Adrenal gland (tissue), 5 donors: ENCODE data around the gene CBX4.

Source experiments
- POLR2A ChIP-seq, 2 donors: fragments of 450-650 bp; IDR thresholded peaks; one replicate each; pipeline ENCODE4 v1.6.1; 2017; ENCODE audit warnings: antibody characterized with exemption in 2 of 2, mild to moderate bottlenecking in 2 of 2, moderate library complexity in 1 of 2
- TF ChIP-seq, protein P1 (sequence below), 6 experiments: fragments of 450-650 bp in 4 of 6; fragments of 200-600 bp in 2 of 6; sonication (generic) in 1 of 6; IDR thresholded peaks; 1 replicate in 5 of 6; 2 replicates in 1 of 6; pipeline versions ENCODE4 v1.5.1 to v1.8.0; 2016 to 2021; ENCODE audit warnings: antibody characterized with exemption in 6 of 6, mild to moderate bottlenecking in 2 of 6, moderate library complexity in 1 of 6
- donor health status: DM: no; HTN: no; CAD: no.

GRCh38 chr17:79812353-79813258 is 26.6 kb downstream of the CBX4 start:
- TF ChIP-seq, protein P1, sequence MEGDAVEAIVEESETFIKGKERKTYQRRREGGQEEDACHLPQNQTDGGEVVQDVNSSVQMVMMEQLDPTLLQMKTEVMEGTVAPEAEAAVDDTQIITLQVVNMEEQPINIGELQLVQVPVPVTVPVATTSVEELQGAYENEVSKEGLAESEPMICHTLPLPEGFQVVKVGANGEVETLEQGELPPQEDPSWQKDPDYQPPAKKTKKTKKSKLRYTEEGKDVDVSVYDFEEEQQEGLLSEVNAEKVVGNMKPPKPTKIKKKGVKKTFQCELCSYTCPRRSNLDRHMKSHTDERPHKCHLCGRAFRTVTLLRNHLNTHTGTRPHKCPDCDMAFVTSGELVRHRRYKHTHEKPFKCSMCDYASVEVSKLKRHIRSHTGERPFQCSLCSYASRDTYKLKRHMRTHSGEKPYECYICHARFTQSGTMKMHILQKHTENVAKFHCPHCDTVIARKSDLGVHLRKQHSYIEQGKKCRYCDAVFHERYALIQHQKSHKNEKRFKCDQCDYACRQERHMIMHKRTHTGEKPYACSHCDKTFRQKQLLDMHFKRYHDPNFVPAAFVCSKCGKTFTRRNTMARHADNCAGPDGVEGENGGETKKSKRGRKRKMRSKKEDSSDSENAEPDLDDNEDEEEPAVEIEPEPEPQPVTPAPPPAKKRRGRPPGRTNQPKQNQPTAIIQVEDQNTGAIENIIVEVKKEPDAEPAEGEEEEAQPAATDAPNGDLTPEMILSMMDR (IDR thresholded peaks at IDR 0.05), result no peak
- no peak for TF ChIP-seq POLR2A (IDR thresholded peaks at IDR 0.05)
